GM13976 (cell line): Measurements from ENCODE around the gene CIB4.
"Not testable (repeated sequence)": the region's sequence is repeated elsewhere in the genome, so short reads cannot be mapped to it uniquely, and the experiment has no call there.

Experiments used
- DNase-seq: peaks from one replicate; pipeline ENCODE4 v3.0.0; 2012; ENCODE audit warnings: low spot score
- in situ Hi-C: fragments of 300-500 bp; cut with MboI; formaldehyde crosslinking; loops from one replicate; pipeline ENCODE4 v1.12.0; 2022; ENCODE audit warnings: low sequenced_read_pairs, mixed read lengths, inconsistent platforms; ENCODE audit not compliant: unreplicated experiment
- TF ChIP-seq, protein P1 (sequence below): IDR thresholded peaks from 2 replicates; pipeline ENCODE4 v1.5.1; 2012; ENCODE audit warnings: borderline replicate concordance, mild to moderate bottlenecking; ENCODE audit not compliant: insufficient read depth; ENCODE audit errors: extremely low read depth, missing control alignments, control extremely low read depth

The CIB4 gene

DNA sequence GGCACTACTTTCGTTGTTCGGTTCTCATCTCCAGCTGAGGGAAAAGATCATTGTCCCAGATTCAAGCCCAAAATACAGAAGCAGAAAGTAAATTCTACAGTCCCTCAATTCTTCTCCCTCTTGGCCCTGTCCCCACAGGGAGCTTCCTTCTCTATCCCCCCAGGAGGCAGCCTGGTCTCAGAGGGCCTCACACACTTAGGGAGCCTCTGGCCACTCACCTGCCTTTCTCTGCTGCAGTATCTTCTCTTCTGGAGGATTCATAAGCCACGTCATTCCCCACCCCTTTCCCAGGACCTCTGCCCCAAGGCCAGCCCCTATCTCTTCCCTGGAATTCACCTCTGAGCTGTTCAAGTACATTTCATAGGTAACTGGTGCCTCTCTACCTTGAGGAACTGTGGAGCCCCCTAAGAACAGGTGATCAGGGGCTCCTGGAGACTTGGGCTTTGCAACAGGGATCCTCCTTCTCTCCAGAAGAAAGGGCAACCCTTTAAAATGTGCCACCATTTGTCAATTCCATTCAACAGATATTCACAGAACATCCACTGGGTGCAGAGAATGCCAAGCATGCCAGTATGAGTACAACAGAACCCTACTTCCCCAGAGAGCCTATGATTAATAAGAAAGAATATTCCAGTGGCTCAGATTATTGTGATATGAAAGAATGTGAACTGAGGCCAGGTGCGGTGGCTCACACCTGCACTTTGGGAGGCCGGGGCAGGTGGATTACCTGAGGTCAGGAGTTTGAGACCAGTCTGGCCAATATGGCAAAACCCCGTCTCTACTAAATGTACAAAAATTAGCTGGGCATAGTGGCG, 72.9 kb downstream of the CIB4 start:
- TF ChIP-seq, protein P1, sequence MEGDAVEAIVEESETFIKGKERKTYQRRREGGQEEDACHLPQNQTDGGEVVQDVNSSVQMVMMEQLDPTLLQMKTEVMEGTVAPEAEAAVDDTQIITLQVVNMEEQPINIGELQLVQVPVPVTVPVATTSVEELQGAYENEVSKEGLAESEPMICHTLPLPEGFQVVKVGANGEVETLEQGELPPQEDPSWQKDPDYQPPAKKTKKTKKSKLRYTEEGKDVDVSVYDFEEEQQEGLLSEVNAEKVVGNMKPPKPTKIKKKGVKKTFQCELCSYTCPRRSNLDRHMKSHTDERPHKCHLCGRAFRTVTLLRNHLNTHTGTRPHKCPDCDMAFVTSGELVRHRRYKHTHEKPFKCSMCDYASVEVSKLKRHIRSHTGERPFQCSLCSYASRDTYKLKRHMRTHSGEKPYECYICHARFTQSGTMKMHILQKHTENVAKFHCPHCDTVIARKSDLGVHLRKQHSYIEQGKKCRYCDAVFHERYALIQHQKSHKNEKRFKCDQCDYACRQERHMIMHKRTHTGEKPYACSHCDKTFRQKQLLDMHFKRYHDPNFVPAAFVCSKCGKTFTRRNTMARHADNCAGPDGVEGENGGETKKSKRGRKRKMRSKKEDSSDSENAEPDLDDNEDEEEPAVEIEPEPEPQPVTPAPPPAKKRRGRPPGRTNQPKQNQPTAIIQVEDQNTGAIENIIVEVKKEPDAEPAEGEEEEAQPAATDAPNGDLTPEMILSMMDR: no peak
- in situ Hi-C loops: no loop called here
- DNase-seq: no peak

DNA sequence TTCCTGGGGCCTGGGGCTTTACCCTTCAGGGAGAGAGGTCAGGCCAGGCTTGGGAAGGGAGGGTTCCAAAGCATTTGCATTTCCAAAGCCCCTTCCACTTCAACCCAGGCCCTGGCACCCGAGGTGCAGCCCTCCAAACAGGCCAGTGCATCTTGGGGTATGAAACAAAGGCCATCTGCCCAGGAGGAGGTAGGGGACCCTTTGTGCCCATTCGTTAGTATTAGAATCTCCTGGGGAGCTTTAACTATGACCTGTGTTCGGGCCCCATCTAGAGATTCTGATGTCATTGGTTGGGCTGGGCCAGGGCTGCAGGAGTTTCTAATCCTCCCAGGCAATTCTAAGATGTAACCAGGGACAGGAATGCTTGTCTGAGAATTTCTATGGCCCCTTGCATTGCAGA, 73.6 kb downstream of the CIB4 start:
- TF ChIP-seq, protein P1: no peak
- no peak for DNase-seq
- in situ Hi-C loops: no loop called here

DNA sequence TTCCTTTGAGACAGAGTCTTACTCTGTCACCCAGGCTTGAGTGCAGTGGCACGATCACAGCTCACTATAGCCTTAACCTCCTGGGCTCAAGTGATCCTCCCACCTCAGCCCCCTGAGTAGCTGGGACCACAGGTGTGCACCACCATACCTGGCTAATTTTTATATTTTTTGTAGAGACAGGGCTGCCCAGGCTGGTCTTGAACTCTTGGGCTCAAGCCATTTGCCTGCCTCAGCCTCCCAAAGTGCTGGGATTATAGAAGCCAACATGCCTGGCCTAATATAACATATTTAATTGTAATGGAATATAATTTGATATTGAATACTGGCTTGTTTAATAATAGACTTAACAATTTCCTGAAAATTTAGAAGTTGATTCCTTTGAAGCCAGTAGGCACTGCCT, 74.4 kb downstream of the CIB4 start:
- in situ Hi-C loops: not testable (repeated sequence)

DNA sequence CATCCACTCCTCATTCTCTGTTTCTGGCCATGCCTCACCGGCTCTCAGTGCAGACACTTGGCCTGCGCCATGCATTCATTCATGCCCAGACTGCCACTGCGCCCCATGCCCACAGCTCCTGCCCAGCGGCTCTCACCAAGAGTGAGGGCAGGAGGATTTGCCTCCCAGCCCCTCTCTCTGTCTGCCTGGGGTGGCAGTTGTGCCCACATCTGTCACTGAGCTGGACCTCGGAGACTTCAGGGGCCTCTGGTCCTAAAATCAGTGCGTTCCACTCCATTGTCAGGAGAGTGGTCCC, 75.1 kb downstream of the CIB4 start:
- no peak for DNase-seq
- in situ Hi-C loops: no loop called here
- TF ChIP-seq, protein P1: no peak

More for the DNA sequence above, 74.4 kb downstream of the CIB4 start:
- not testable (repeated sequence) for DNase-seq

DNA sequence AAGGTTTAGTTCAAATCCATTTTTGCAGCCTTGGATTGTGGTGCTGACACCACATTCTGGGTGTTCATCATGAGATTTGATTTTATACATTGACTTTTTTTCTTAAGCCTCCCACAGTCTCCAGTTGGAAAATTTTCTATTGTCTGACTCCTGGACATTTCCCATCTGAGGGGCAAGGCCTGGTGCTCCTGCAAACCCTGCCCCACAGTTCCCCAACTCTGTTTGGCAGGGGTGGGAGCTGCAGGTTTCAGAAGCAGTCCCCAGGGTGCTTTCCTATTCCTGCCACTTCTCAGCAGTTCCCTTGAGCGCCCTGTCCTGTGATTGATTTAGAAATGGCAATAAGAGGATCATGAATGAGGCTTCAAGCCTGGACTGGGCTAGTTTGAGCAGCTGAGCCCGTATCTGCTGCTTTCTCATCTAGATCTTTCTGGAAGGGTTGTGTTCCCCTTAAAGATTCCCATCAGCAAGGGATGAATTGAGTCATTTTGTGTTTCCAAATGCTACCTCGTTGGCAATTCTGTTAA, 77.0 kb downstream of the CIB4 start:
- in situ Hi-C loops: no loop called here
- TF ChIP-seq, protein P1: no peak
- DNase-seq: no peak

DNA sequence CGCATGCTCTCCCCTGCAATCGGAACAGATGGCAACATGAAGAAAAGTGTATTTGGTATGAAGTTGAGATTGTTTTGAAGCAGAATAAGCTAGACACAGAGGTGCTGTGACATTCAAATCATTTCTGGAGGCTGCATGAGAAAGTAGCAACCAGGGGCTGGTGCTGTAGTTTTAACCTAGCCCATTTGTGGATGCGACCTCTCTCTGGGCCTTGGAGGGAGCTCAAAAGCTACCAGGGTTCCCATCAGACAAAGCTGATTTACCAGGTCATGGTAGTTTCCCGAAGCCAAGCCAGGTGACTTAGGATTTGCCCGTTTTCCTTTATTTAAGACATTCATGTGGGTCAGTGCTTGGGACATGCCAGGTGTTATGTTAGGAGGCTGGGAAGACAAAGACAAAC, 77.5 kb downstream of the CIB4 start:
- no peak for DNase-seq
- TF ChIP-seq, protein P1: no peak
- in situ Hi-C loops: no loop called here

DNA sequence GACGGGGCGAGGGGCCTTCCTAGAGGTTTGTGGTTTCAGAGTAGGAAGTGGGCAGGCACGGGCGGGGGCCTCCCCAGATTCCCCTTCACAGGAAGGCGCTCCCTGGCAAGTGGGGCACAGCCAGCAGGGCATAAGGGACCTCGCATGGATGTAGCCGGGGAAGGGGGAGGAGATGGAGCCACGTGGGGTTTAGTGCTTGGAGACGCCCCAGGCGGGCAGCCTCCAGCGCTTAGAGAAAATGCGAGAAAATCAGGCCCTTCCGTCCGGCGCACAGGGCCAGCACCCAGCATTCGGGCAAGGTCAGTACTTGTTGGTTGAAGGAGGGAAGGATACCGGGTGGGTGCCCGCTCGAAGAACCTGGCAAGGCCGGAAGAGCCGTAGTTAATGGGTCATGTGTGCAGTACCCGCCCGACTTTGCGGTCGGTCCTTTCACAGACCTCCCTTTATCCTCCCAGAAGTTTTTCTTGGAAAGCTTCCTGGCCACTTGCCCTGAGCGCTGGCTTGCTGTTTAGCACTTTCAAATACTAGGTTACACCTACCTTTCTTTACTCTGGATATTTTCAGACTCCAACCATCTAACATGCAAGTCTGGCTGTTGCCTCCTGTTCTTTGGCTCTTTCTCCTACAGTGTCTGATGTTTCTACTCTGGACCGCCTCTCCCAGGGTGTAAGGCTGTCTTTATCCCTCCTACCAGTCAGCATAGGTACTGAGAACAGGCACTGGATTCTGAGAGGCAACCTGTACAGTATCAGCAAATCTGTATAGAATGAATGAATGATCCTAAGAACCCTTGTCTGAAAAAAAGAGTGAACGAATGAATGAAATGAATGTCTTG, 78.1 kb downstream of the CIB4 start:
- in situ Hi-C loops: no loop called here
- DNase-seq: no peak
- TF ChIP-seq, protein P1: no peak
